Brain pericyte (primary cell): ENCODE results near the gene SEPTIN10.
"Not testable (repeated sequence)": the region's sequence is repeated elsewhere in the genome, so short reads cannot be mapped to it uniquely, and the experiment has no call there.

ENCODE experiments used
- DNase-seq: peaks from one replicate; pipeline ENCODE4 v3.0.0-alpha.2; 2012; ENCODE audit warnings: low read depth, low spot score

The SEPTIN10 gene

DNA sequence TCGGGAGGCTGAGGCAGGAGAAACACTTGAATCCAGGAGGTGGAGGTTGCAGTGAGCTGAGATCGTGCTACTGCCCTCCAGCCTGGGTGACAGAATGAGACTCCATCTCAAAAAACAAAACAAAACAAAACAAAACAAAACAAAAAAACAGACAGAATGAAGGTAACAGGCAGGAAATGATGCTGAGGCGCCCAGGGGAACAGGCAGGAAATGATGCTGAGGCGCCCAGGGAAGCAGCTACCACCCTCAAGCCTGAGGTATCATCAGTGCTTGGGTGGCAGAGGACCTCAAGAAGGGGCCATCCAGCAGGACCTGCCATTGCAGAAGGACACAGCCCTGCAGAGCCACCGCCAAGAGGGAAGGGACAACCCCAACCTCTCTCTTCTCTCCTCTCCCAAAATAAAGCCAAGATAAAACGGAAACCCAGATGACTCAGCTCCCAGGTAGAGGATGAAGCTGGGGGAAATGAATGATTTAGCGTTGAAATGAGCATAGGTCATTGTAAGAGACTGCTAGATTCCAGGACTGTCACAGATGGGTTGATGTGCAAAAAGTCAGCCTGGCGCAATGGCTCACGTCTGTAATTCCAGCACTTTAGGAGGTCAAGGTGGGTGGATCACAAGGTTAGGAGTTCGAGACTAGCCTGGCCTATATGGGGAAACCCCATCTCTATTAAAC is 19.7 kb upstream of the SEPTIN10 start:
- DNase-seq, result no peak

DNA sequence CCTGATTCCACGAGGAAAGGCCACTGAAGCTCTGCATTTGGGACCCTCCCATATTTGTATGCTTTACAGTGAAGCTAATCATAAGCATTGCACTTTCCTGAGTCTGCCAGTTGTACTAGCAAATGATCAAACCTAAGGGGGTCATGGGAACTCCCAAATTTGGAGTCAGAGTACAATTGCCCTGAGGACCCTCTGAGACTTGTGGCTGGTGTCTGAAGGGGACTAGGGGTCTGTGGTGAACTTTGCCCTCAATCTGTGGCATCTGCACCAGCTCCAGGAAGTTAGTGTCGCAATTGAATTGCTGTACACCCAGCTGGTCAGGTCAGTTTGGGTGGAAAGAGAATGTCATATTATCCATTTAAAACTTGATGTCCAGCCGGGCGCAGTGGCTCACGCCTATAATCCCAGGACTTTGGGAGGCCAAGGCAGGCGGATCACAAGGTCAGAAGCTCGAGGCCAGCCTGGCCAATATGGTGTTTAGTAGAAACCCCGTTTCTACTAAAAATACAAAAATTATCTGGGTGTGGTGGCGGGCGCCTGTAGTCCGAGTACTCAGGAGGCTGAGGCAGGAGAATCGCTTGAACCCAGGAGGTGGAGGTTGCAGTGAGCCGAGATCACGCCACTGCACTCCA is 18.5 kb upstream of the SEPTIN10 start:
- DNase-seq, result no peak

DNA sequence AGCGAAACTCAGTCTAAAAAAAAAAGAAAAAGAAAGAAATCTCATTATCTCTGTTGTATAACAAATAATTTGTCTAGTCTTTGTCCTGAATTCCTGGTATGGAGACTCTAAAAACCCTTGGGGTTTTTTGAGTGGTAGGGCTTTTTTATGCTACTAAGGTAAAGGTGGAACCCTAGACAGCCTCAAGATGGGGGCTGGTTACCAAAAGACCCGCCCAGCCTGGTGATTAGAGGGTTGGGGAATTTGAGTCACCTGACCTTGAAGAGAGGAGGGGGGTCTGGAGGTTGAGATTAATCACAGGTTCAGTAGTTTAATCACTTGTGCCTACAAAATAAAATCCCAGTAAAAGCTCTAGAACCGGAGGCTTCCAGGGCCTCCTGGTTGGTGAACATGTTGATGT is 18.0 kb upstream of the SEPTIN10 start:
- DNase-seq, result no peak

DNA sequence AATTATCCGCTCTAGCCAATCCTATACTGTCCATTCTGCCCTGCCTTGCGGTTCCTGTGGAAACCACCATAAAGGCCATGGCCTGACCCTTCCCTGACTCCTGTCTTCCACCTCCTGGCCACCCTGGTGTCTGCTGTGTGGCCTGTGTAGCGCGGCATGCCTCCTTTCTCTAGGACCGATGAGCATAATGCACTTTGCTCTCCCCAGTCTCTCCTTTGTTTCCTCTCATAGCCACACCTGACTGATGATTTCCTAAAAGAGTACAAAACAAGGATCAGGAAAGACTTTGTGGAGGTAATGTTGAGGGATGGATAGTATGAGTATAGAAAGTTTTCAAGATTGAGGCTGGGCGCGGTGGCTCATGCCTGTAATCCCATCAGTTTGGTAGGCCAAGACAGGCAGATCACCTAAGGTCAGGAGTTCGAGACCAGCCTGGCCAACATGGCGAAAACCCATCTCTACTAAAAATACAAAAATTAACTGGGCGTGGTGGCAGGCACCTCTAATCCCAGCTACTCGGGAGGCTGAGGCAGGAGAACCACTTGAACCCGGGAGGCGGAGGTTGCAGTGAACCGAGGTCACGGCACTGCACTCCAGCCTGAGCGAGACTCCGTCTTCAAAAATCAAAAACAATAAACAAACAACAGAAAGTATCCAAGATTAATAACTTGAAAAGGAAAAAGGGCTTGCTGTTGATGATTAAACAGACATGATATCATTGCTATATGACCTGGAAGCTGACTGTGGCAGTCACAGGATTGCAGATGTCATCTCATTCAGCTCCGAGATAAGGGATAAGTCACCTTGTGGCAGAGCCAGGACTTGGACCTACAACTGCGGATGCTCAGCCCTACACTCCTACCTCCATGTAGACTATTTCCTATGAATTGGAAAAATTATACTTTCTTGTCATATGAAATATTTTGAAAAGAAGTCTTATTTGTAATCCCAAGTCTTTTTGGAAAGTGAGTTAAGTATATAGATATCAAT is 17.0 kb upstream of the SEPTIN10 start:
- DNase-seq, result no peak

DNA sequence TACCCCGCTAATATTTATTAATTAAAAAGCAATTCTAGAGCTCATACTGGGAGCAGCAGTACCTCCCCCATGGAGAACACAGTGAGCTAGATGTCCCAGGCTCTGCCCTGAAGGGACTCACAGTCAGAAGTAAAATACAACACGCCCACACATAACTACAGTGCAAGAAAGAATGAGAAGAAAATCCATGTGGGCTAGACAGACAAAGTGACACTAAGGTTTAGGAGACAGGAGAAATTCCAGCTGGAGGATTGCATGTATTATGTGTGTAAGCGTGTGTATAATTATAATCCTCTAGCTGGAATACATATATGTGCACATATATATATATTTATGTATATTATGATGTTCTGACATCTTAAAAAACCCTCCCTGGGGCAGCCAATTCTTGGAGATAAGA is 16.1 kb upstream of the SEPTIN10 start:
- DNase-seq, result no peak

DNA sequence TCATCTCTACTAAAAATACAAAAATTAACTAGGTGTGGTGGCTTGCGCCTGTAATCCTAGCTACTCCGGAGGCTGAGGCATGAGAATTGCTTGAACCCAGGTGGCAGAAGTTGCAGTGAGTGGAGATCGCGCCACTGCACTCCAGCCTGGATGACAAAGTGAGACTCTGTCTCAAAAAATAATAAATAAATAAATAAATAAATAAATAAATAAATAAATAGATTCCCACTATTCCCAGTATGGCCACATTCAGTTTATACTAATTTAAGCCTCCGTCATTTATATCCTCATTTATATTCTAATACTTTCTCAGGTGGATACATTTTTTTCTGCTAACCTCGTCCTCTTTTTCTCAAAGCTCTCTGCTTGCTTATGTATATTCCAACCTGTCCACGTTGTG is 14.6 kb upstream of the SEPTIN10 start:
- DNase-seq, result not testable (repeated sequence)

DNA sequence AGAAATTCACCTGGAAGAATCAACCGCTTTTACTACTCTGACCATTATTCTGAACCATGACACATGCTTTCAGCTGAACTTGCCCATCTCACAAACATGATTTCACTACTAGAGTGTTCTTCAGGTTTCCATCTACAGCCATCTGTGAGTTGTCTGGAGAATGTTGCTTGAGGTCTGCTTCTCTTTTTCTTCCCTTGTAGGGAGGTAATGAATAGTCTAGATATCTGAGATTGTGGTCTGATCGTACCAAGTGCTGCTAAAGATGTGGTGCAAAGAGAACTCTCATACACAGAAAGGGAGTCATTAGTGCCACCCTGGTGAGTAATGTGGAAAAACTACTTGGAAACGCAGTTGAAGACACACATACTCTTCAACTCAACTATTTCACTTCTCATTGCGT is 10.6 kb upstream of the SEPTIN10 start:
- no peak for DNase-seq

DNA sequence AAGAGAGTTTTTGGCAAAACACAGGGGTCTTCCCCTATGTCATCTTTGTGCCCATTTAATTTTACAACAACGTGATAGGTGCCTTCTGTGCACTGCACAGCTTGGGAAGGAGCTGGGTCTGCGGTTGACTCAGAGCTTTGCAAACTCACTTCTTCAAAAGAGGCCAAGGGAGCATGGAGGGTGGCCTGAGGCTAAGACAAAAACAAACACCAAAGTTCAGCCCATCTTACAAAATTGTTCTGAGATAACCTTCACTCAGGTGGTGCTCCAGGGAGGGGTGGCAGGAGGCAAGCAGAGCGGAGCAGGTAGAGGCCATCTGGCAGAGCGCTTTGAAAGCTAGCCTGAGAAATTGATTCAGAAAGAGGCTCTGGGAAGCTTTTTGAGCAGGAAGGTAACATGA is 10.2 kb upstream of the SEPTIN10 start:
- no peak for DNase-seq

DNA sequence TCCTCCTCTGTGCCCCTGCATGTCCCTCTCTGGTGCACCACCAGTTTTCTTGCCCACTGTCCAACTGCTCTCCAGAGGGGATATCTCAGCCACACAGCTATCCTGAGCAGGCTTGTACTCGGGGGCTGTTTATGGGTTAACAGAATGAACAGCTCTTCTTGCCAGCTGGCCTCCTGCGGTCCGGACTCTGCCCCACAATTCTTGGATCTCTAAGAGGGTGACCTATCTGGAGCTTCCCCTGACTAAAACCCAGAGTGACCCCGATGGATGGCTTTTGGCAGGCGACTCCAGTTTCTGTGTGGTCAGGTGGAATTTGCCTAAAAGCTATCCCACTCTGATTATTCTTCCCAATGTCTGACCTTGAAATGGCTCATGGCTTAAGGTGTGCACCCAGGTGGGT is 9.5 kb upstream of the SEPTIN10 start:
- no peak for DNase-seq

DNA sequence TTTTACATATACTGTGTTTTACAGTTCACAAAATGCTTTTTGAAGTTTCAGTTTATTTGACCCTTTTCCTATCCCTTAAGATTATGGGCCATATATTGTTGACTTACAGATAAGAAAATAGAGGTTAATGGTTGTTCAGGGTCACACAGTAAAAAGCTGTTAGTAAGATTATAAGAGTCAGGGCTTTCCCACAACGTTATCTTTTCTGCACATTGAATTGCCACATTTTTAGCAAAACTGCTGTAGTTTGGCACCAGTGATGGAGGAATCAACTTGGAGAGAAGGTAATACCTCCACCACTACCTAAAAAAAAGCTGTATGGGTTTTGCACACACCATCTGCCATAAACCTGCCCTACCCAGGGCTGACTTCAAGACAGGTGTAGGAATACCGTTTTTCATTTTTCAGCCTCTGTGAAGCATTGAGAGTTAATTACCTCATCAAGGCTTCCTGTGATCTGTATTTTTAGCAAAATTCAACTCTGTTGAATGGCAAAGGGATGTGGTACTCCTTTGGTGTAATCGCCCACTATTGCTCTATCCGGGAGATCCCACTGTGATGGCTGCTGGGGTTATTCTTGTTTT is 5.4 kb upstream of the SEPTIN10 start:
- no peak for DNase-seq

DNA sequence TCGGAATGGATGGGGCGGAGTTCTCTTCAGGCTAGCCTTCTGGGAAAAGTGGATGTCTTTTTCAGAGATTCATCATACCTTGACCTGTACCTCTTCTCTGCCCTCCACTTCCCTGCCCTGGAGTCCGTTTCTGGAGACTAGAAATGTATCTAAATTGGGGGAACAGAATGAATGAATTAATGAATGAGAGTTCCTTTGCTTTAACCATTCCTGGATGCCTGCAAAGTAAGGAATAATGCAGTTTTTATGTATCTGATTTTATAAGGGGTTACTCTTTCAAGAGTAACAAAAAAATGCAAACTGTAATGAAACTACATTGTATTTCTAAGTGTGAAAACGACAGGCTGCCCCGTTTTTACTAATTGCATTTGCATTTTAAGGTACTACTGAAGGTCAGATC is 2.4 kb upstream of the SEPTIN10 start:
- no peak for DNase-seq

DNA sequence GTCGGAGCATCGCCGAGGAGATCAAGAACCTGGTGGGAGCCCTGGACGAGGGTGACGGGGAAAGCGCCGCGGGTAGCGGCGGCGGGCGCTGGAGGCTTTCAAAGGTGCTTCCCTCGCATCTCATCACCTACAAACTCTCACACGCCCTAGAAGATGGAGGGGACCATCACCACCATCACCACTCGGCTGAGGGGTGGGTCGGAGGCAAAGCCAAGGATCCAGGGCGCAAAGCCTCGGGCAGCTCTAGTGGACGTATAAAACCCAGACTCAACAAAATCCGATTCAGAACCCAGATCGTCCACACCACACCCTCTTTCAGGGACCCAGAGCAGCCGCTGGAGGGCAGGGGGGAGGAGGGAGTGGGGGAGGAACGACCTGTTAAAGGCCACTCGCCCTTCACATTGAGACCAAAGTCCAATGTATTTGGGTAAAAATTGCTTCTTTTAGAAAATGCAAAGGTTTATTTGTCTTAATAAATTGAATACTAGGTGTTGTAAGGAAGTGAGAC is 1.9 kb upstream of the SEPTIN10 start:
- DNase-seq, result no peak

DNA sequence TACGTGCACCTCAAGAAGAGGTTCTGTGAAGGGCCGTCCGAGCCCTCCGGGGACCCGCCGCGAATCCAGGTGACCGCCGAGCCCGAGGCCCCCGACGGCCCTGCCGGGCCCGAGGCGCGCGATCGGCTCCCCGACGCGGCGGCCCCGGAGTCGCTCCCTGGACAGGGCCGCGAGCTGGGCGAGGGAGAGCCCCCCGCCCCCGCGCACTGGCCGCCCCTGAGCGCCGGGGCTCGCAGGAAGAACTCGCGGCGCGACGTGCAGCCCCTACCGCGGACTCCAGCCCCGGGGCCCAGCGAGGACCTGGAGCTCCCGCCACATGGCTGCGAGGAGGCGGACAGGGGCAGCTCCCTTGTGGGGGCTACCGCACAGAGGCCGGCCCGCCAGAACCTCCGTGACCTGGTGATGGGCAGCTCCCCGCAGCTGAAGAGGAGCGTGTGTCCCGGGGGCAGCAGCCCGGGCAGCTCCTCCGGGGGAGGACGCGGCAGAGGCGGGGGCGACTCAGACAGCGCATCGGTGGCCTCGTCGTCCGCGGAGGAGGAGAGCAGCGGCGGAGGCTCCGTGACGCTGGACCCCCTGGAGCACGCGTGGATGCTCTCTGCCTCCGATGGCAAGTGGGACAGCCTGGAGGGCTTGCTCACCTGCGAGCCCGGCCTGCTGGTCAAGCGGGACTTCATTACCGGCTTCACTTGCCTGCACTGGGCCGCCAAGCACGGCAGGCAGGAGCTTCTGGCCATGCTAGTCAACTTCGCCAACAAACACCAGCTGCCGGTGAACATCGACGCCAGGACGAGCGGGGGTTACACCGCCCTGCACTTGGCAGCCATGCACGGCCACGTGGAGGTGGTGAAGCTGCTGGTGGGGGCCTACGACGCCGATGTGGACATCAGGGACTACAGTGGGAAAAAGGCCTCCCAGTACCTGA is 1.2 kb upstream of the SEPTIN10 start:
- DNase-seq, result no peak

DNA sequence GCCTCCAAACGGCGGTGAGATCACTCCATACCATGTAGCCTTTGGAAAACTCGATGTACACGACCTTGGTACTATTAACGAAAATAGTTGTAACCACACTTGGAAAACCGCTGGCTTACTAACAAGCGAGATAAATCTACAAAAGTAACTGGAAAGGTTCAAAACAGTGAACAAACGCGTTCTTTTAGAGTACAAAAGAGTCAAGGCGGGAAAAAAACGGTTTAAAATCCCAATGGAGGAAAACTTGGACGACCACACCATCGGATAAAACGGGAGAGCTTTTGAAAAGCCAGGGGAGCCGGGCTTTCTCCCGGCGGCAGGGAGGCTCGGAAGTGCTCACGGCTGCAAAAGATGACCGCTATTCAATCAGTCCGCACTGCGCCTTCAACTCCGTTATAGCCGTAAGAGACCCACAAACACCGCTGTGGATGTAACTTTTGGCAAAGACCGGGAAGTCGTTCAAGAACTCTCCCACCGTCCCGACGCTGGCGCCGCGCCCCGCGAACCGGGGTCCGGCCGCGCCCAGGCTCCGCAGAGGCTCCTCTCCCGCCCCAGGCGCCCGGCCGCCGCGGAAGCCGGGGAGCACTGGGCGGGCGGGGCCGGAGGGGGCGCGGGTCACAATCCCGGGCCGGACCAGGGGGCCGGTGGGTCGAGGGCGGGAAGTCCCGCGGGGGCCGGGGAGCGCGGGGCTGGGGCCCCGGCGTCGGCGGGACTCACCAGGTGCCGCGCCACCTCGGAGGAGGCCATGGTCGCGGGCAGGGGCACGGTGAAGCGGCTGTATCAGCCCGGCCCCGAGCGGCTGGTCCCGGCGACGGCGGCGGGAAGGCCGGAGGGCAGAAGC is 465 bp downstream of the SEPTIN10 start:
- DNase-seq, result no peak

DNA sequence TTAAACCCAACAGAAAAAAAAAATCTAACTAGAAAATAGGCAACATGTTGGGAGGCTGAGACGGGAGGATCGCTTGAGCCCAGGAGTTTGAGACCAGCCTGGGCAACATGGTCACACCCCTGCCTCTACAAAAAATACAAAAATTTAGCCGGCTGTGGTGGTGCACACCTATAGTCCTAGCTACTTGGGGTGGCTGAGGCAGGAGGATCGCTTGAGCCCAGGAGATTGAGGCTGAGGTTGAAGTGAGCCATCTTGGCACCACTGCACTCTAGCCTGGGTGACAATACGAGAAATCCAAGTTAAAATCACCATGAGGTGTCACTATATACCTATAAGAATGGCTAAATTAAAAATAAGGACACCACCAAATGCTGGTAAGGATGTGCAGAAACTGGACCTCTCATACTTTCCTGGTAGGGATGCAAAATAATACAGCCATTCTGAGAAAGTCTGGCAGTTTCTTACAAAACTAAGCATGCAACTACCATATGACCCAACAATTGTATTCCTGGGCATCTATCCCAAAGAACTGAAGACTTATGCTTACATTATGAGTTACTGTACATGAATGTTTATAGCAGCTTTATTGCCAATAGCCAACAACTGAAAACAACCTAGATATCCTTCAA is 2.2 kb downstream of the SEPTIN10 start:
- DNase-seq, result no peak

DNA sequence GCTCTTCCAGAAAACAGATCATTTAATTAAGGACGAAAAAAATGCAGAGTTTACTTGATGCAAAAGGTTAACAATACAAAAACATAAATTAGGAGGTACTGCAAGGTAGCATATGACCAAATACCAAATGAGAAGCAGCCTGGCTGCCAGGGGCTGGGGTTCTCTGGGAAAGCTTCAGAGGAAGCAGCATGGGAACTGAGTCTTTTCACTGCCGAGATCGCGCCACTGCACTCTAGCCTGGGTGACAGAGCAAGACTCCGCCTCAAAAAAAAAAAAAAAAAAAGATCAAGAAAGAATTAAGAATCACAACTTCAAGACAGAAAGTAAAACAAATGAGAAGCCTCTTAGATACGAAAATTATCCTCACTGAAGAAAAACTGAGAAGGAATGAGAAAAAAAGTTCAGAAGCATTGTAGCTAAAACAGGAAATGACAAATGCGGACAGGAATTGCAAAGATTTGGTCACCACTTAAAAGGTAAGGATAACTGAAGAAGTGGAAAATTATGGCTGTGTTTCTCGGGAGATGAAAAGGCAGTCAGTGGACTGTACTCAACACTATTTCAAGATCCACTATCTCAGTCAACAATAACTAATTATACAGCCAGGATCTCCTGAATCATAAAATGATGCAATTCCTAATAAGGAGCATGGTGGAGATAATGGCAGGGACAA is 4.3 kb downstream of the SEPTIN10 start:
- no peak for DNase-seq

DNA sequence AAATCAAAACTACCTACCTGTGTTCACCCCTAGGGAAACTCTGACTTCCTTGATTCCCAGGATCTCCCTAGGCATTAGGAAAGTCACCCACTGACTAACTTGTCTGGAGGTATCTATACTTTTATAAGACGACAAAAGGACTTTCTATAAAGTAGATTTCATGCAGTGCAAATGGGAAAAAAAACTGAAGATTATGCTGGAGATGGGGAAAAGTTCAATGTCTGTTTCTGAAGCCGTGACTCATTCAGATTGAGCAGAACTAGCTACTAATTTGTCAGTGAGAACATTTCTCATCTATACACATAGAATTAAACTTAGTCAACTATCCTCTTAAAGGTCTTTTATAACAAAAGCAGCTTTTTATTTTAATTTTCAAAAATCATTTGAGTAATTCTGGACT is 6.0 kb downstream of the SEPTIN10 start:
- DNase-seq, result no peak

DNA sequence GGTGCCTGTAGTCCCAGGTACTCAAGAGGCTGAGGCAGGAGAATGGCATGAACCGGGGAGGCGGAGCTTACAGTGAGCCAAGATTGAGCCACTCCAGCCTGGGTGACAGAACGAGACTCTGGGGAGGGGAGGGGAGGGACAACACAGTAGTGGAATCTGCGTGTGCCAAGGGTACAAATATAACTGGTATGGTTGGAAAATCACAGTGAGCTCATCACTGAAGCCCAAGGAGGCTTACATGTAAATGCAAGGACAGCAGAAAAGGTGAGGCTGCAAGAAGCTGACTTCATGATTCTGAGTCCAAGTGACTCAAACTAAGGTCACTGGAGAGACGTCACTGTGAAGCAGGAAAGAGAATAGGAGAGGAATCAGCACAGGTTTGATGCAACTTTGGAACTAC is 9.2 kb downstream of the SEPTIN10 start:
- DNase-seq, result no peak

DNA sequence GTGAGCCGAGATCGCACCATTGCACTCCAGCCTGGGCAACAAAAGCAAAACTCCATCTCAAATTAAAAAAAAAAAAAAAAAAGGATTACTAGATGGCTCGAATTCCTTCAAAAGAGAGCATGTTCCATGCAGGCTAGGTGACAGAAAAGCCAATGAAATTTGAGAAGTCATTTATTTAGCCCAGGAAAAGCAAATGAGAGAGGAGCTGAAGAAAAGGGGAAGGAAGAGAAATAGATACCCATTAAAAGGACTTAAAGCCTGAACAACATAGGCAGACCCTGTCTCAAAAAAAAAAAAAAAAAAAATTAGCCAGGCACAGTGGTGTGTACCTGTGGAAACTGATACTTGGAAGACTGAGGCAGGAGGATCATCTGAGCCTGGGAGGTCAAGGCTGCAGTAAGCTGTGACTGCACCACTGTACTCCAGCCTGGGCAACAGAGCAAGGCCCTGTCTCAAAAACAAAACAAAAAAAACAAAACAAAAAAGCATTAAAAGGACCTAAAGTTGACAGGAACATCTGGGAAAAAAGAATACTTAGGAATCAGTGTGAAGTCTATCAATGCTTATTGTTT is 11.1 kb downstream of the SEPTIN10 start:
- DNase-seq, result no peak
